HEK293 (cell line): ENCODE measurements around the gene SLPI.
A peak's percentile ranks its signal among the peaks of the same experiment; 100 is the strongest.

Experiments
- CTCF ChIA-PET: fragments of 350-600 bp; formaldehyde crosslinking; extraction: SDS; loops from one replicate; lab custom pipeline; 2021; ENCODE audit warnings: antibody characterized with exemption; lab: Yijun Ruan, JAX
- POLR2A ChIA-PET: fragments of 300-600 bp; formaldehyde crosslinking; extraction: SDS; loops from one replicate; lab custom pipeline; 2020; ENCODE audit warnings: antibody characterized with exemption, inconsistent platforms; lab: Yijun Ruan, JAX
- H3K27ac ChIP-seq: fragments of 200-500 bp; sonication (Bioruptor generic); 2 replicates; pipeline ENCODE4 v1.5.1; 2014; ENCODE audit warnings: low read depth, low read length, control low read depth, inconsistent platforms; ENCODE audit errors: extremely low read depth
- H3K36me3 ChIP-seq, 2 experiments: fragments of 200-500 bp in 1 of 2; sonication (Bioruptor generic) in 1 of 2; 1 replicate in 1 of 2; 2 replicates in 1 of 2; pipeline ENCODE4 v1.5.1; 2014 to 2017; ENCODE audit warnings: inconsistent platforms in 2 of 2, low read length in 2 of 2; ENCODE audit not compliant: control insufficient read depth in 2 of 2, insufficient read depth in 1 of 2
- H3K4me1 ChIP-seq: fragments of 200-500 bp; sonication (Bioruptor generic); 2 replicates; pipeline ENCODE4 v1.5.1; 2014; ENCODE audit warnings: mild to moderate bottlenecking, low read length, inconsistent platforms; ENCODE audit not compliant: control insufficient read depth, insufficient read depth
- H3K4me3 ChIP-seq: 2 replicates; pipeline ENCODE4 v1.5.1; 2011; ENCODE audit warnings: low read depth, mild to moderate bottlenecking, control low read depth, low read length, moderate library complexity
- H3K9me3 ChIP-seq: fragments of 200-500 bp; sonication (Bioruptor generic); 2 replicates; pipeline ENCODE4 v1.5.1; 2014; ENCODE audit warnings: low read depth, low read length, inconsistent platforms; ENCODE audit not compliant: control insufficient read depth, insufficient read depth
- CTCF ChIP-seq: fragments of 450-650 bp; formaldehyde crosslinking; IDR thresholded peaks from 2 replicates; pipeline ENCODE4 v1.5.1; 2016; ENCODE audit warnings: missing biosample characterization, missing genetic modification characterization
- ELK4 ChIP-seq: IDR thresholded peaks from 2 replicates; pipeline ENCODE4 v1.6.1; 2011; ENCODE audit warnings: mild to moderate bottlenecking, low read depth, low read length, borderline replicate concordance
- GLIS2 ChIP-seq: fragments of 450-650 bp; formaldehyde crosslinking; IDR thresholded peaks from 2 replicates; pipeline ENCODE4 v1.5.1; 2016; ENCODE audit warnings: missing biosample characterization, missing genetic modification characterization
- HIC1 ChIP-seq: fragments of 450-650 bp; formaldehyde crosslinking; IDR thresholded peaks from 2 replicates; pipeline ENCODE4 v1.5.1; 2016; ENCODE audit warnings: missing biosample characterization, missing genetic modification characterization
- SCRT2 ChIP-seq: fragments of 450-650 bp; formaldehyde crosslinking; IDR thresholded peaks from 2 replicates; pipeline ENCODE4 v1.5.1; 2016; ENCODE audit warnings: missing biosample characterization, missing genetic modification characterization
- ZBTB20 ChIP-seq: fragments of 450-650 bp; formaldehyde crosslinking; IDR thresholded peaks from 2 replicates; pipeline ENCODE4 v1.5.1; 2016; ENCODE audit warnings: missing biosample characterization, missing genetic modification characterization
- ZNF174 ChIP-seq: fragments of 450-650 bp; formaldehyde crosslinking; IDR thresholded peaks from 2 replicates; pipeline ENCODE4 v1.5.0; 2017; ENCODE audit warnings: missing biosample characterization, mild to moderate bottlenecking, missing genetic modification characterization
- ZNF350 ChIP-seq: fragments of 450-650 bp; formaldehyde crosslinking; IDR thresholded peaks from 2 replicates; pipeline ENCODE4 v1.5.0; 2017; ENCODE audit warnings: missing biosample characterization, mild to moderate bottlenecking, missing genetic modification characterization
- ZNF488 ChIP-seq: fragments of 450-650 bp; formaldehyde crosslinking; IDR thresholded peaks from 2 replicates; pipeline ENCODE4 v1.5.1; 2016; ENCODE audit warnings: missing biosample characterization, missing genetic modification characterization
- ZNF521 ChIP-seq: fragments of 450-650 bp; formaldehyde crosslinking; IDR thresholded peaks from 2 replicates; pipeline ENCODE4 v1.5.1; 2017; ENCODE audit warnings: missing biosample characterization, mild to moderate bottlenecking, missing genetic modification characterization
- ZNF610 ChIP-seq: fragments of 450-650 bp; formaldehyde crosslinking; IDR thresholded peaks from 2 replicates; pipeline ENCODE4 v1.5.1; 2016; ENCODE audit warnings: missing biosample characterization, missing genetic modification characterization, borderline replicate concordance
- ZNF621 ChIP-seq: fragments of 450-650 bp; formaldehyde crosslinking; IDR thresholded peaks from 2 replicates; pipeline ENCODE4 v1.5.1; 2017; ENCODE audit warnings: missing biosample characterization, missing genetic modification characterization
- ZNF639 ChIP-seq: fragments of 450-650 bp; formaldehyde crosslinking; IDR thresholded peaks from 2 replicates; pipeline ENCODE4 v1.5.1; 2016; ENCODE audit warnings: missing biosample characterization, missing genetic modification characterization
- ZNF654 ChIP-seq: fragments of 450-650 bp; formaldehyde crosslinking; IDR thresholded peaks from 2 replicates; pipeline ENCODE4 v1.5.1; 2016; ENCODE audit warnings: low read depth, missing biosample characterization, missing genetic modification characterization
- ZNF660 ChIP-seq: fragments of 450-650 bp; IDR thresholded peaks from 2 replicates; pipeline ENCODE4 v1.5.1; 2018; ENCODE audit warnings: missing biosample characterization, mild to moderate bottlenecking, missing genetic modification characterization
- ZNF707 ChIP-seq: fragments of 450-650 bp; formaldehyde crosslinking; IDR thresholded peaks from 2 replicates; pipeline ENCODE4 v1.5.1; 2016; ENCODE audit warnings: missing biosample characterization, missing genetic modification characterization

Gene SLPI

GRCh38 chr20:45297786-45298497 lies 43.6 kb upstream of the SLPI start:
- no peaks in the 10 kb centered on the region for H3K9me3 ChIP-seq
- H3K27ac ChIP-seq: no peak overlapping the region
- POLR2A ChIA-PET: no interaction called here
- no peak for TF ChIP-seq ZNF521 (tag by site-specific recombination)
- TF ChIP-seq ZBTB20: no peak
- TF ChIP-seq ZNF350 (tag by site-specific recombination): no peak
- TF ChIP-seq, all 188 proteins: peak for 0
- CTCF ChIA-PET: interaction anchor here (0.7 to 2.1 kb wide), 3 partner anchors 14 to 597 kb away, joined by 3 to 8 read pairs (median 6); no protein-coding TSS in a partner anchor
- Histone ChIP-seq H3K4me3 (no peak overlapping the region), H3K36me3 (no peaks in the 10 kb centered on the region), H3K4me1 (0 out of 2 replicates have a peak, but pooled peaks cover 3% of the 10 kb centered on the region)

- Histone ChIP-seq H3K4me1 (no peaks in the 10 kb centered on the region), H3K36me3 (no peaks in the 10 kb centered on the region), H3K4me3 (no peak overlapping the region), H3K27ac (no peak overlapping the region), H3K9me3 (no peaks in the 10 kb centered on the region)
- POLR2A ChIA-PET: interaction anchor here (1.0 to 1.1 kb wide), 2 partner anchors 24 to 409 kb away, joined by 3 read pairs; partner anchors contain the start of gene YWHAB
- CTCF ChIA-PET: interaction anchor here (0.6 to 5.9 kb wide), 33 partner anchors 8 to 477 kb away, joined by 3 to 58 read pairs (median 6); no protein-coding TSS in a partner anchor
- peak; percentile 98 for TF ChIP-seq ZNF610 (tag by site-specific recombination)
- TF ChIP-seq ZNF488 (tag by site-specific recombination): no peak
Measured at GRCh38 chr20:45294659-45295058, 40.3 kb upstream of the SLPI start.

GRCh38 chr20:45294003-45294368 lies 39.6 kb upstream of the SLPI start:
- ChIA-PET POLR2A (interaction anchor here (0.8 to 1.1 kb wide), 3 partner anchors 25 to 409 kb away, joined by 3 read pairs; partner anchors contain the start of gene YWHAB), CTCF (interaction anchor here (0.5 to 5.9 kb wide), 56 partner anchors 9 to 477 kb away, joined by 3 to 58 read pairs (median 5); partner anchors contain the start of gene SEMG2)
- Histone ChIP-seq H3K9me3 (no peaks in the 10 kb centered on the region), H3K36me3 (no peaks in the 10 kb centered on the region), H3K4me1 (no peaks in the 10 kb centered on the region), H3K4me3 (no peak overlapping the region), H3K27ac (no peak overlapping the region)
- TF ChIP-seq ZNF660 (tag by site-specific recombination): no peak
- no peak for TF ChIP-seq ZNF707 (tag by site-specific recombination)
- no peak for TF ChIP-seq ZNF654 (tag by site-specific recombination)
- TF ChIP-seq CTCF: no peak
- TF ChIP-seq GLIS2 (tag by site-specific recombination): no peak
- TF ChIP-seq ZNF621 (tag by site-specific recombination): no peak
- TF ChIP-seq ZNF174: no peak
- TF ChIP-seq SCRT2: no peak
- no peak for TF ChIP-seq ELK4
- no peak for TF ChIP-seq HIC1
- TF ChIP-seq ZNF639 (tag by site-specific recombination): no peak
